Brain microvascular endothelial cell (primary cell): ENCODE data around the gene VSX1.

ENCODE experiments used
- DNase-seq: peaks from one replicate; pipeline ENCODE4 v3.0.0-alpha.2; 2020
- H3K27ac ChIP-seq: fragments of 250-450 bp; sonication (Bioruptor Pico); 2 replicates; pipeline ENCODE4 v1.5.1; 2020; ENCODE audit warnings: mild to moderate bottlenecking, moderate library complexity
- H3K27me3 ChIP-seq: fragments of 250-450 bp; sonication (Bioruptor Pico); replicated peaks from 2 replicates; pipeline ENCODE4 v1.5.1; 2020; ENCODE audit warnings: mild to moderate bottlenecking
- H3K36me3 ChIP-seq: fragments of 250-450 bp; sonication (Bioruptor Pico); replicated peaks from 2 replicates; pipeline ENCODE4 v1.5.1; 2020; ENCODE audit warnings: mild to moderate bottlenecking
- H3K4me3 ChIP-seq: 2 replicates; pipeline ENCODE4 v1.5.1; 2011; ENCODE audit warnings: low read depth, mild to moderate bottlenecking, control low read depth, low read length, moderate library complexity
- in situ Hi-C: cut with HindIII; loops from 2 replicates; pipeline ENCODE4 v1.10.0; 2017; ENCODE audit warnings: low sequenced_read_pairs, low pct_ligation_motif_present
- TF ChIP-seq, protein P1 (sequence below): IDR thresholded peaks from 2 replicates; pipeline ENCODE4 v1.5.1; 2011; ENCODE audit warnings: low read depth, mild to moderate bottlenecking, moderate library complexity, low read length, control low read depth, inconsistent platforms; ENCODE audit errors: missing control alignments

VSX1 gene

GRCh38 chr20:25043499-25044260 lies 38.3 kb downstream of the VSX1 start:
- in situ Hi-C loops: no loop called here
- Histone ChIP-seq H3K27ac (no peak overlapping the region), H3K27me3 (no peaks in the 10 kb centered on the region), H3K4me3 (no peak overlapping the region), H3K36me3 (no peaks in the 10 kb centered on the region)
- DNase-seq: no peak
- TF ChIP-seq, protein P1, sequence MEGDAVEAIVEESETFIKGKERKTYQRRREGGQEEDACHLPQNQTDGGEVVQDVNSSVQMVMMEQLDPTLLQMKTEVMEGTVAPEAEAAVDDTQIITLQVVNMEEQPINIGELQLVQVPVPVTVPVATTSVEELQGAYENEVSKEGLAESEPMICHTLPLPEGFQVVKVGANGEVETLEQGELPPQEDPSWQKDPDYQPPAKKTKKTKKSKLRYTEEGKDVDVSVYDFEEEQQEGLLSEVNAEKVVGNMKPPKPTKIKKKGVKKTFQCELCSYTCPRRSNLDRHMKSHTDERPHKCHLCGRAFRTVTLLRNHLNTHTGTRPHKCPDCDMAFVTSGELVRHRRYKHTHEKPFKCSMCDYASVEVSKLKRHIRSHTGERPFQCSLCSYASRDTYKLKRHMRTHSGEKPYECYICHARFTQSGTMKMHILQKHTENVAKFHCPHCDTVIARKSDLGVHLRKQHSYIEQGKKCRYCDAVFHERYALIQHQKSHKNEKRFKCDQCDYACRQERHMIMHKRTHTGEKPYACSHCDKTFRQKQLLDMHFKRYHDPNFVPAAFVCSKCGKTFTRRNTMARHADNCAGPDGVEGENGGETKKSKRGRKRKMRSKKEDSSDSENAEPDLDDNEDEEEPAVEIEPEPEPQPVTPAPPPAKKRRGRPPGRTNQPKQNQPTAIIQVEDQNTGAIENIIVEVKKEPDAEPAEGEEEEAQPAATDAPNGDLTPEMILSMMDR: no peak

GRCh38 chr20:25042531-25043498 lies 39.1 kb downstream of the VSX1 start:
- TF ChIP-seq, protein P1: no peak
- in situ Hi-C loops: no loop called here

GRCh38 chr20:25041813-25042530 lies 40.0 kb downstream of the VSX1 start:
- in situ Hi-C loops: no loop called here
- Histone ChIP-seq H3K4me3 (no peak overlapping the region), H3K36me3 (no peaks in the 10 kb centered on the region), H3K27ac (no peak overlapping the region), H3K27me3 (no peaks in the 10 kb centered on the region)
- TF ChIP-seq, protein P1: no peak
- no peak for DNase-seq

More at GRCh38 chr20:25042531-25043498, 39.1 kb downstream of the VSX1 start:
- no peaks in the 10 kb centered on the region for H3K36me3 ChIP-seq
- no peak for DNase-seq
- no peaks in the 10 kb centered on the region for H3K27me3 ChIP-seq
- H3K27ac ChIP-seq: no peak overlapping the region
- no peak overlapping the region for H3K4me3 ChIP-seq

GRCh38 chr20:25040438-25040831 lies 41.5 kb downstream of the VSX1 start:
- TF ChIP-seq, protein P1: no peak
- H3K36me3 ChIP-seq: no peaks in the 10 kb centered on the region
- no peak overlapping the region for H3K4me3 ChIP-seq
- H3K27me3 ChIP-seq: no peaks in the 10 kb centered on the region
- no peak overlapping the region for H3K27ac ChIP-seq
- peak; percentile 30 for DNase-seq
- in situ Hi-C loops: no loop called here

DNA sequence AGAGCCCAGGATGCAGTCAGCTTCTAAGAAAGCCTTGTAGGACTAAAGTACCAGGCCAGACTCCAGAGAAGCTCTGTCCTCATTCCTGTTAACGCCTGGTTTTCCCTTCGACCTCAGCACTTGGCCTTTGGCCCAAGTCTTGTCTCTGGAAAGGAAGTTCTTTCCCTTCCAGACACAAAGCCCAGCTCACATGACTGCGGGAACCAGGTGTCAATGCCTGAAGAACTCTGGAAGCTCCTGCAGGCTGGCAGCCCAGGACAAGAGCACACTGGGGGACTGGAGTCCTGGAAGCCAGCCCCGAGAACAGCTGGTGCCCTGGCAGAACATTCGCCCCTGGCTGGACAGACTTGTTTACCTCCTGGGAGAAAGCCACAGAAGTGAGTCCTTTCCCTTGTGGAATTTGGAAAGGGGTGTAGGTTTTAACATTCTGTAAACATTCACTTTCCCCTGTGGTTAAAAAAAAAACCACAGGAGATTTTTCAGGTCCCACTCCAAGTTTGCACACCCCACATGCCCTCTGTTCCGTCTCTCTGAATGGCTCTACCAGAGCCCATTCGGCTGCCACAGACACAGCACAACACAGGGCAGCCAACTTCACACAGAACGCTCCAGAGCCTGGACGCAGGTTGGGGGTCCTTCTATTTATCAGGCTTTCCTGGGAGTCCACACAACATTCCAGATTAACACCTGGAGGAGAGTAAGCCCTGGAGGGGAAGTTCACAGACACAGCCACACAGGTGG lies 42.1 kb downstream of the VSX1 start:
- H3K27me3 ChIP-seq: no peaks in the 10 kb centered on the region
- in situ Hi-C loops: no loop called here
- DNase-seq: no peak
- no peak overlapping the region for H3K4me3 ChIP-seq
- TF ChIP-seq, protein P1: no peak
- no peak overlapping the region for H3K27ac ChIP-seq
- no peaks in the 10 kb centered on the region for H3K36me3 ChIP-seq
